ENCODE results near the gene MAPKAPK3. TPM values are rescaled to one million over a fixed set of nuclear protein-coding genes. Genes with fewer than 3 reads are reported as not detected.

Gene MAPKAPK3
- total and polyA plus RNA-seq, 2 of the 8 experiments (the other 6 are each of a cell fraction or from before 2014, with no cell fraction given): 65.4 to 99.8 TPM

- TF ChIP-seq POLR2A (IDR thresholded peaks at IDR 0.05; ENCODE audit: control extremely low read depth in 1 of 2, low read depth in 2 of 2, low read length in 2 of 2): no peak
Observed at GRCh38 chr3:50657816-50658215, 40.9 kb downstream of the MAPKAPK3 start (continued).
